ENCODE measurements around the gene SLC25A33. TPM values are rescaled to one million over a fixed set of nuclear protein-coding genes. Genes with fewer than 3 reads are reported as not detected.

Gene SLC25A33
- total RNA-seq, 1 donor from 2014 or later: 12.5 TPM

DNA sequence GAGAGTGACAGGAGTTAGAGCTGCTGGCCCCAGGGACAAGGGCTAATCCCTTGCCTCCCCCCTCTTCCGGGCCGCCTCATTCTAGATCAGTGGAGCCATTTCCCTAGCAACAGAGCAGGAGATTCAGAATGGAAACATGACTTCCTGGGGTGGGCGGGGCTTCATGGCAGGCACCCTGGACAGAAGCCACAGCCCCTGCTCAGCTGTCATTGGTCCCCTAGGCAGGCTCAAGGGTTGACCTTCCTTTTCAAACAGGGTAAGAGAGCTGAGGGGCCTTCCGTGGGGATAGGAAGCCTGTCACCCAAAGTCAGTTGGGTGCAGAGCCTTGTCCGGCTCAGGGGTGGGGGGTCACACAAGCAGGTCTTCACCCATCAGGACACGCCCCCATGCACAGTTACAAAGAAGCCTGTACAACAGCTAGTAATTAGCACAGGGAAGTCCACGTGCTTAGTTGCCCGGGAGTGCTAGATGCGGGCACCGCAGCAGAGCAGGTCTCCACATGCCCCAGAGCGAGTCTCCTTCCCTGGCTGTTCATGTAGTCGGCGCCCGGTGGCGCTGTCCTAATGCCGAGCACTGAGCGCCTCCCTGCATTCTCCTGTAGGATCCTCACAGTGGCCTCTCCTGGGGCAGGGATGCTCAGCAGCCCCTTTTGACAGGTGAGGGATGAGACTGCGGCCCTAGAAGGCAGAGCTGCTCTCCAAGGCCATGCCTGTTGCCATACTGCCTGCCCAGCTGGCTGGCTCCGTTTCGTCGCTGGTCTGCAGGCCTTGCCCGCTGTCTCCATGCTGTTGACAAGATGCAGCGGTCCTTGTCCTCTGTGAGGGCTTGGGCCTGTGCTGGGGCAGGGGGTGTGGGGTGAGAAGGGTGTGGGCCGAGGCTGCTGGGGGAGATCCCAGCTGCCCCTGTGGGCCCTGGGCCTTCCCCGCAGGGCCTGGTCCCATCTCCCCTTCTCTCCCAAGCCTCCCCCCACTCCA is 54.5 kb downstream of the SLC25A33 start:
- intact Hi-C loops (cut with micrococcal nuclease): no loop called here
- H3K9me3 Mint-ChIP-seq: no peaks in the 10 kb centered on the region
- H3K4me1 Mint-ChIP-seq (ENCODE audit: low read depth): peaks cover 25% of the 10 kb centered on the region
- DNase-seq (ENCODE audit: low spot score): peak; percentile 56
- no peaks in the 10 kb centered on the region for H3K27me3 Mint-ChIP-seq (ENCODE audit: insufficient read depth)
- no peak overlapping the region for H3K4me3 Mint-ChIP-seq
- peak overlapping the region; percentile 6 for H3K27ac Mint-ChIP-seq
- H3K36me3 Mint-ChIP-seq (ENCODE audit: low read depth): peaks cover 4% of the 10 kb centered on the region

DNA sequence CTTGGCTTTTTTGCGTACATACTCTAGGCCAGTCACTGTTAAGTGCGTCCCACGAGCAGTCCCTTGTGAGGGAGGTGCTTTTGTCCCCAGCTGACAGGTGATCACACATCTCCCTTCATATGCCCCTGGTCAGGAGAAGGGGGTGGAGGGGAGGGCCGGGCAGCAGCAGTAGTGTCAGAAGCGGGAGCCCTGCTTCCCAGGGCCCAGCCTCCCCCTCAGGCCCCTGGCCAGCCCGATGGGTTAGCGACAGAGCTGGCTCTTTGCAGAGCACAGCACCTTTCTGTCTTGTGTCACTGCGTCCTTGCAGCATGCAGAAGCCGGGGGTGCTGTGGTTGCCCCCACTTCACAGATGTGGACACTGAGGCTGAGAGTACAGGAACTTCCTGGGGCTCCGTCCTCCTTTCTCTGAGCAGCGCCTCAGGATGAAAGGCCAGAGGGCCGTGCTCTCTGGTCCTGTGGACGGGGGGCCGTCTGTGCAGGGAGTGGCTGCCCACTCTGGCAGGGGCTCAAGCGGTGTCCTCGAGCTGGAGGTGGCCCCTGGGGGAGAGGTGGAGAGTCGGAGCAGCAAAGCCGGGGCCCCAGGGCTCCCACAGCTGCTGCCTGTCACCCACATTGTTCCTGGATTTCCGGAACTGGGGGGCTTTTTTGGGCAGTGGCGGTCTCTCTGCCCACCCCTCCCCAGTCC is 55.3 kb downstream of the SLC25A33 start:
- Mint-ChIP-seq H3K4me3 (no peak overlapping the region), H3K27ac (no peak overlapping the region), H3K36me3 (ENCODE audit: low read depth) (peaks cover 4% of the 10 kb centered on the region), H3K4me1 (ENCODE audit: low read depth) (peaks cover 22% of the 10 kb centered on the region), H3K9me3 (no peaks in the 10 kb centered on the region), H3K27me3 (ENCODE audit: insufficient read depth) (no peaks in the 10 kb centered on the region)
- intact Hi-C loops (cut with micrococcal nuclease): no loop called here
- no peak for DNase-seq (ENCODE audit: low spot score)

GRCh38 chr1:9595156-9595967 is 56.1 kb downstream of the SLC25A33 start:
- intact Hi-C loops (cut with micrococcal nuclease): no loop called here
- H3K4me1 Mint-ChIP-seq (ENCODE audit: low read depth): peaks cover 17% of the 10 kb centered on the region
- no peaks in the 10 kb centered on the region for H3K27me3 Mint-ChIP-seq (ENCODE audit: insufficient read depth)
- H3K36me3 Mint-ChIP-seq (ENCODE audit: low read depth): peaks cover 9% of the 10 kb centered on the region
- no peak overlapping the region for H3K27ac Mint-ChIP-seq
- no peaks in the 10 kb centered on the region for H3K9me3 Mint-ChIP-seq
- H3K4me3 Mint-ChIP-seq: no peak overlapping the region
- DNase-seq (ENCODE audit: low spot score): no peak

- H3K4me3 Mint-ChIP-seq: no peak overlapping the region
- H3K9me3 Mint-ChIP-seq: no peaks in the 10 kb centered on the region
- intact Hi-C loops (cut with micrococcal nuclease): no loop called here
- DNase-seq (ENCODE audit: low spot score): no peak
- H3K27me3 Mint-ChIP-seq (ENCODE audit: insufficient read depth): no peaks in the 10 kb centered on the region
- H3K36me3 Mint-ChIP-seq (ENCODE audit: low read depth): peaks cover 5% of the 10 kb centered on the region
- H3K27ac Mint-ChIP-seq: no peak overlapping the region
- peaks cover 12% of the 10 kb centered on the region for H3K4me1 Mint-ChIP-seq (ENCODE audit: low read depth)
Measured at GRCh38 chr1:9595968-9596340, 56.7 kb downstream of the SLC25A33 start.

DNA sequence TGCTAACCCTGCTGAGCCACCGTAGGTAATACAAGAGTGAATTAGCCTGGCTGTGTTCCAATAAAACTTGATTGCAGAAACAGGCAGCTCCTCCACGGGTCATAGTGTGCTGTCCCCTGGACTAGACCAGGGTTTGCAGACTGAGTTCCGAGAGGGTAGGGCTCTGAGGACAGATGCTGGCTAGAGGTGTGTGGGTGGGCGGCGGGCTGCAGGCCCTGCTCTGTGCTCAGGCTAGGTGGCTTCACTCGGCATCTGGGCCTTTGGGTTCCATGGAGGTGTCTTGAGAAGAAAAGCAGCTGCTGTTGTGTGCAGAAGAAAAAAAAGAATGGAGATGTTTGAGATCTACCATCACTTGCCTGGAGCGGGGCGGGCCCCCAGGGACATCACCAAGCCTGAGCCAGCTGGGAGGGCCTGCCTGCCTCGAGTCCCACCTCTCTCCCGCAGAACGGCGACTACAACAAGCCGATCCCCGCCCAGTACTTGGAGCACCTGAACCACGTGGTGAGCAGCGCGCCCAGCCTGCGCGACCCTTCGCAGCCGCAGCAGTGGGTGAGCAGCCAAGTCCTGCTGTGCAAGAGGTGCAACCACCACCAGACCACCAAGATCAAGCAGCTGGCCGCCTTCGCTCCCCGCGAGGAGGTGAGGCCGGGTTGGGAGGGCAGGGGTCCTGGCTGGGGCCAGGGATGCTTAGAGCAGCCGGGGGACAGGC is 57.3 kb downstream of the SLC25A33 start:
- Mint-ChIP-seq H3K9me3 (no peaks in the 10 kb centered on the region), H3K4me3 (no peak overlapping the region), H3K36me3 (ENCODE audit: low read depth) (peaks cover 4% of the 10 kb centered on the region), H3K27me3 (ENCODE audit: insufficient read depth) (no peaks in the 10 kb centered on the region), H3K27ac (no peak overlapping the region), H3K4me1 (ENCODE audit: low read depth) (peaks cover 11% of the 10 kb centered on the region)
- DNase-seq (ENCODE audit: low spot score): no peak
- intact Hi-C loops (cut with micrococcal nuclease): no loop called here

DNA sequence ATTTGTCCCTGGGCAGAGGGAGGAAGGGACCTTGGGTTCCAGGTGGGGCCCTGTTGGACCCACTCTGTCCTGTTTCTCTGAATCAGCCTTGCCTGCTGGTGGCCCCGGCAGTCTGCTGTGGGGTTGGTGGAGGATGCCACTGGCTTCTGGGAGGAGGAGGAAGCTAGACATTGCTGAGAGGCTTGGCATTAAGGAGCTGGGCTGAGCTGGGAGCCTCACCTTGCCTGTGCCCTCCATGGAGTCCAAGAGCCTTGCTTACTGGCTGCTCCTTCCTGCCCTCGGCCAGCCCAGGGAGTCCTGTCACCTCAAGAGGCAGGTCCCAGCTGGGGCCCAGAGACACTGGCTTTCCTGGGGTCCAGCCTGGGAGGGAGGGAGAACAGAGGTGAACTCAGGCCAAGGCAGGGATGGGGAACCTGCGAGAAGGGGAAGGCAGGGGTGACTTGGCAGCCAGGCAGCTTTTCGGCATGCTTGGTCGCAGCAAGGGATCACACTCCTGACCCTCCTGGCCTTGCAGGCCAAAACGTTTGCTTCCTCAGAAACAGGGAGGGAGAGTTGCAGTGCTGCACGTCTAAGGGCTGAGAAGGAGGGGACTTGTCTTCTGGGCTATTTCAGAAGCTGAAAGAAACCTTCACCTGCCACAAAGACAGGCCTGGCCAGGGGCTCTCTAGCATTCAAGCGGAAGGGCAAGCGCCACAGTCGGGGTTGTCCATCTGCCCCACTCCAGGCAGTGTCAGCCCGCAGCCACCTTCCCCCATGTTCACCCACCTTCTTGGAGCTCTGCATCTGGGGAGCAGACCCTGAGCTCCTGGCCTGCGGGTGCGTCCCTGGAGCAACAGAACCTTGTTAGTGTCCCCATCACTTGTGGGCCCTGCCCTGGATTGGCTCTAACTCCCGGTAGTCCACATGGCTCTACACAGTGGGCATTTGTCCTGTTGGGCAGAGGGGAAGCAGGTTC is 58.4 kb downstream of the SLC25A33 start:
- no peak for DNase-seq (ENCODE audit: low spot score)
- no peaks in the 10 kb centered on the region for H3K9me3 Mint-ChIP-seq
- no peak overlapping the region for H3K4me3 Mint-ChIP-seq
- intact Hi-C loops (cut with micrococcal nuclease): no loop called here
- peaks cover 4% of the 10 kb centered on the region for H3K36me3 Mint-ChIP-seq (ENCODE audit: low read depth)
- no peak overlapping the region for H3K27ac Mint-ChIP-seq
- no peaks in the 10 kb centered on the region for H3K27me3 Mint-ChIP-seq (ENCODE audit: insufficient read depth)
- H3K4me1 Mint-ChIP-seq (ENCODE audit: low read depth): peaks cover 11% of the 10 kb centered on the region

DNA sequence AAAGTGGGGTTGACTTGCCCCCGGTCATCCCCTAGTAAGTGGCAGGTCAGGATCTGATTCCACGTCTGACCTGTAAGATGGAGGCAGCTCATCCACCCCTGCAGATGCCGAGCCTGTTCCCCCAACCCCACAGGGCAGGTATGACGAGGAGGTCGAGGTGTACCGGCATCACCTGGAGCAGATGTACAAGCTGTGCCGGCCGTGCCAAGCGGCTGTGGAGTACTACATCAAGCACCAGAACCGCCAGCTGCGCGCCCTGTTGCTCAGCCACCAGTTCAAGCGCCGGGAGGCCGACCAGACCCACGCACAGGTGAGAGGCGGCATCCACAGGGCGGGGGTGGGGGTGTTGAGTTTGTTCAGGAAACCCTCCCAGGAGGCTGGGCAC is 59.0 kb downstream of the SLC25A33 start:
- DNase-seq (ENCODE audit: low spot score): no peak
- no peaks in the 10 kb centered on the region for H3K27me3 Mint-ChIP-seq (ENCODE audit: insufficient read depth)
- H3K4me1 Mint-ChIP-seq (ENCODE audit: low read depth): peaks cover 4% of the 10 kb centered on the region
- H3K36me3 Mint-ChIP-seq (ENCODE audit: low read depth): peaks cover 4% of the 10 kb centered on the region
- H3K4me3 Mint-ChIP-seq: no peak overlapping the region
- H3K27ac Mint-ChIP-seq: no peak overlapping the region
- intact Hi-C loops (cut with micrococcal nuclease): no loop called here
- no peaks in the 10 kb centered on the region for H3K9me3 Mint-ChIP-seq

DNA sequence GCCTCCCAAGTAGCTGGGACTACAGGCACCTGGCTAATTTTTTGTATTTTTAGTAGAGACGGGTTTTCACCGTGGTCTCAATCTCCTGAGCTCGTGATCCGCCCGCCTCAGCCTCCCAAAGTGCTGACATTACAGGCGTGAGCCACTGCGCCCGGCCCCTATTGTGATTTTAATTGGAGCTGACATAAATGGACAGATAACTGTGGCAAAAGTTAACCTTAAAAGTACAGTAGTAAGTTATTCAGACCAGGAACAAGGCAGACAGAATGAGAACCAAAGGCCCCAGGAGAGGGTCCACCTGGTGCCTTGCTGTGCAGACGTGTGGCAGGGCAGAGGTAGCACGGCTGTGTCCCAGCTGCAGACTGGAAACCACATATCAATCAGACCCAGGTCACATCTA is 60.5 kb downstream of the SLC25A33 start:
- Mint-ChIP-seq H3K9me3 (no peaks in the 10 kb centered on the region), H3K27ac (no peak overlapping the region), H3K36me3 (ENCODE audit: low read depth) (peaks cover 4% of the 10 kb centered on the region), H3K27me3 (ENCODE audit: insufficient read depth) (no peaks in the 10 kb centered on the region), H3K4me1 (ENCODE audit: low read depth) (no peaks in the 10 kb centered on the region), H3K4me3 (no peak overlapping the region)
- DNase-seq (ENCODE audit: low spot score): no peak
- intact Hi-C loops (cut with micrococcal nuclease): no loop called here

DNA sequence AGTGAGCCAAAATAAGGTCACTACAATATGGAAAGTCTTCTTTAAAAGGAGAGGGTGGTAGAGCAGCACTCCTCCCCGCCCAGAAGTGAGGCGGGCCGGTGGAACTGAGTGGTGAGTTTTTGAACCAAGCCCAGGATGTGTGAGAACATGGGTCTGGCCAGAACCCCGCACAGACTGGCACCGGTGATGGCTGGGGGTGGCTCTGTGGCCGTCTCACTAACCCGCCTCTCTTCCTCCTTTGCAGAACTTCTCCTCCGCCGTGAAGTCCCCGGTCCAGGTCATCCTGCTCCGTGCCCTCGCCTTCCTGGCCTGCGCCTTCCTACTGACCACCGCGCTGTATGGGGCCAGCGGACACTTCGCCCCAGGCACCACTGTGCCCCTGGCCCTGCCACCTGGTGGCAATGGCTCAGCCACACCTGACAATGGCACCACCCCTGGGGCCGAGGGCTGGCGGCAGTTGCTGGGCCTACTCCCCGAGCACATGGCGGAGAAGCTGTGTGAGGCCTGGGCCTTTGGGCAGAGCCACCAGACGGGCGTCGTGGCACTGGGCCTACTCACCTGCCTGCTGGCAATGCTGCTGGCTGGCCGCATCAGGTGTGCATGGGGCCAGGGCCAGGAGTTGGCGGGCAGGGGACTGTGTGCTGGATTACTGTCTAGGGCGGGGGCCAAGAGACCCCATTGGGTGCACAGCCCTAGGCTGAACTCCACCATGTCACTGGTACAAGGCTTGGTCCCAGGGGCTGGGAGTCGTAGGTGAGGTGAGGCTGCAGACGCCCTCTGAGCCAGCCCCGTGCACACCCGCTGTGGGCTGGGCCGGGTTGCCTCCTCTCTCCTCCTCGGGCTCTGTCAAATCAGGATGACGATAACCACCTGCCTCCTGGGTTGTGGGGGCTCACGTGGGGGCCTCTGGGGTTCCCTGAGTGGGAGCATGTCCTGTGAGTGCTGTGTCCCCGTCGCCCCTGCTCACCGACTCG is 61.9 kb downstream of the SLC25A33 start:
- Mint-ChIP-seq H3K36me3 (ENCODE audit: low read depth) (peaks cover 4% of the 10 kb centered on the region), H3K4me3 (no peak overlapping the region), H3K27me3 (ENCODE audit: insufficient read depth) (no peaks in the 10 kb centered on the region), H3K9me3 (no peaks in the 10 kb centered on the region), H3K27ac (no peak overlapping the region), H3K4me1 (ENCODE audit: low read depth) (no peaks in the 10 kb centered on the region)
- intact Hi-C loops (cut with micrococcal nuclease): no loop called here
- DNase-seq (ENCODE audit: low spot score): no peak

DNA sequence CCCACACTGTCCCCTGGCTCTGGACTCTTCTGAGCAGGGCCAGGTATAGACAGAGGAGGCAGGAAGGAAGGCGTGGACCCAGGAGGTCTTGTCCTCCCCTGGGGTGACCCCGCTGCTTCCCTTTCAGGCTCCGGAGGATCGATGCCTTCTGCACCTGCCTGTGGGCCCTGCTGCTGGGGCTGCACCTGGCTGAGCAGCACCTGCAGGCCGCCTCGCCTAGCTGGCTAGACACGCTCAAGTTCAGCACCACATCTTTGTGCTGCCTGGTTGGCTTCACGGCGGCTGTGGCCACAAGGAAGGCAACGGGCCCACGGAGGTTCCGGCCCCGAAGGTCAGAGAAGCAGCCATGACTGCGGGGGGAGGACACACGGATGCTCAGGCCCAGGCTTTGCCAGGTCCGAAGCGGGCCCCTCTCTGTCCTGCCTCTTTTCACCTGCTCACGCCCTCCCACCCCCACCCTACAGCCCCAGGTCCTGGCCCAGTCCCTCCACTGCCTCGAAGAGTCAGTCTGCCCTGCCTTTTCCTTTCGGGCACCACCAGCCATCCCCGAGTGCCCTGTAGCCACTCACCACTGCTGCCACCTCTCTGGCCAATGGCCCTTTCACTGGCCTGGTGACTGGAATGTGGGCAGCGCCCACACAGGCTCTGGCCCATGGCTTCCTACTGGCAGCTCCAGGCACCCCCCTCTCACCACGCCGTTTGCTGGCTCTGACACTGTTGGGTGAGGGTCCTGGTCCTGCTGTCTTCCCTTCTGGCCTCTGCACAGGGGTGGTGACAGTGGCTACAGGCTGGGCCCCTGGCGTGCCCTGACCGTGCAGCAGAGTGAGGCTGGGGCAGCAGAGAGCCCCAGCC is 62.9 kb downstream of the SLC25A33 start:
- no peaks in the 10 kb centered on the region for H3K9me3 Mint-ChIP-seq
- intact Hi-C loops (cut with micrococcal nuclease): no loop called here
- H3K4me1 Mint-ChIP-seq (ENCODE audit: low read depth): no peaks in the 10 kb centered on the region
- no peak for DNase-seq (ENCODE audit: low spot score)
- peaks cover 4% of the 10 kb centered on the region for H3K36me3 Mint-ChIP-seq (ENCODE audit: low read depth)
- no peak overlapping the region for H3K4me3 Mint-ChIP-seq
- H3K27ac Mint-ChIP-seq: no peak overlapping the region
- H3K27me3 Mint-ChIP-seq (ENCODE audit: insufficient read depth): no peaks in the 10 kb centered on the region

Measured in activated T-helper 1 cell treated with anti-CD3 and anti-CD28 coated beads, Interleukin-12 subunit alpha, Interleukin-12 subunit beta, Interleukin-2, Interleukin-4 antibody, amounts not matched to agents 30 ng/mL and 10 ng/mL and 1 ng/mL, durations not matched to agents 14 hours and 24 hours and 36 hours (primary cell).